ENCODE measurements around the gene OR4D2.

Gene OR4D2

DNA sequence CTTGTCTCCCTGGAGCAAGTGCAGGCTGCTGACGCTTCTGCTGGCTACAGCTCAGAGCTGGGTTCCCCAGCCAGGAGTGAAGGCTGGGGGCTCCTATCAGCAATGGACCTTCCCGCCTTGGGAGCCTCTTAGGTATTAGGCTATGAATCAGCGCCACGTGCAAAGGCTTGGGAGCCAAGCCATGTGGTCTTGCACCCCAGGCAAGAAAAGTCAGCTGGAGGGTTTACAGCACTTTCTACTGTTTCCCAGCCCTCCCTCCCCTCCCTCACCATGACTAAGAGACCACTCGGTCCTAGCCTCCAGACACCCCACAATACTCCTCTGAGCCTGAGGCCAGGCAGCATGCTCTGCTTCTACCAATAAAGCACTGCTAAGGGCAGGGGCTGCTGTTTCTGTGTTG is 38.0 kb downstream of the OR4D2 start:
- Histone ChIP-seq H3K27ac (no peak overlapping the region), H3K4me3 (ENCODE audit: low read depth, low read length) (no peak overlapping the region), H3K9me3 (ENCODE audit: severe bottlenecking) (no peaks in the 10 kb centered on the region), H3K36me3 (peaks cover 31% of the 10 kb centered on the region), H3K27me3 (ENCODE audit: insufficient read depth, low read depth, severe bottlenecking) (no peaks in the 10 kb centered on the region)
- no peak for DNase-seq
- TF ChIP-seq, protein P1, sequence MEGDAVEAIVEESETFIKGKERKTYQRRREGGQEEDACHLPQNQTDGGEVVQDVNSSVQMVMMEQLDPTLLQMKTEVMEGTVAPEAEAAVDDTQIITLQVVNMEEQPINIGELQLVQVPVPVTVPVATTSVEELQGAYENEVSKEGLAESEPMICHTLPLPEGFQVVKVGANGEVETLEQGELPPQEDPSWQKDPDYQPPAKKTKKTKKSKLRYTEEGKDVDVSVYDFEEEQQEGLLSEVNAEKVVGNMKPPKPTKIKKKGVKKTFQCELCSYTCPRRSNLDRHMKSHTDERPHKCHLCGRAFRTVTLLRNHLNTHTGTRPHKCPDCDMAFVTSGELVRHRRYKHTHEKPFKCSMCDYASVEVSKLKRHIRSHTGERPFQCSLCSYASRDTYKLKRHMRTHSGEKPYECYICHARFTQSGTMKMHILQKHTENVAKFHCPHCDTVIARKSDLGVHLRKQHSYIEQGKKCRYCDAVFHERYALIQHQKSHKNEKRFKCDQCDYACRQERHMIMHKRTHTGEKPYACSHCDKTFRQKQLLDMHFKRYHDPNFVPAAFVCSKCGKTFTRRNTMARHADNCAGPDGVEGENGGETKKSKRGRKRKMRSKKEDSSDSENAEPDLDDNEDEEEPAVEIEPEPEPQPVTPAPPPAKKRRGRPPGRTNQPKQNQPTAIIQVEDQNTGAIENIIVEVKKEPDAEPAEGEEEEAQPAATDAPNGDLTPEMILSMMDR (IDR thresholded peaks at IDR 0.05; ENCODE audit: low read depth, low read length) = no peak

DNA sequence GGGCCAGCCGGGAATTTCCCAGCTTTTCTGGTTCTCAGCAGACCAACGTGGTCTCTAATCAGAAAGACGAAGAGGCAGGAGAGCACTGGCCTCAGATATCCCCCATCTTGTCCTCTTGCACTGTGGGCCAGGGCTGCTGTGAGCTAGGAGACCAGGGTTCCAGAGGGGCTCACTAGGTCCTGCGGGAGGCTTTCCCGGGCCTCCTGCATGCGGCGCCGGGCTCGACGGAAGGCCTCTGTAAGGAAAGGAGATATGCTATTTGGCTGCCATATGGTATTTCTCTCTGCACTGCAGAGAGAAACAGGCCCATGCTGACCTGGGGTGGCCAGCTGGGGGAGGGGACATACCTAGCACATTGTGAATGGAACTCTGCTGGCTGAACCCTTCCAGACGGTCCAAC is 39.2 kb downstream of the OR4D2 start:
- H3K4me3 ChIP-seq (ENCODE audit: low read depth, low read length) = no peak overlapping the region
- H3K27ac ChIP-seq = peak overlapping the region; percentile 44
- no peaks in the 10 kb centered on the region for H3K27me3 ChIP-seq (ENCODE audit: insufficient read depth, low read depth, severe bottlenecking)
- peaks cover 43% of the 10 kb centered on the region for H3K36me3 ChIP-seq
- no peaks in the 10 kb centered on the region for H3K9me3 ChIP-seq (ENCODE audit: severe bottlenecking)
- TF ChIP-seq, protein P1 (IDR thresholded peaks at IDR 0.05; ENCODE audit: low read depth, low read length) = no peak
- DNase-seq = peak; percentile 59

GRCh38 chr17:58207451-58207850 is 40.7 kb downstream of the OR4D2 start:
- no peak for DNase-seq
- Histone ChIP-seq H3K27ac (no peak overlapping the region), H3K4me3 (ENCODE audit: low read depth, low read length) (no peak overlapping the region), H3K9me3 (ENCODE audit: severe bottlenecking) (no peaks in the 10 kb centered on the region), H3K36me3 (peaks cover 52% of the 10 kb centered on the region), H3K27me3 (ENCODE audit: insufficient read depth, low read depth, severe bottlenecking) (no peaks in the 10 kb centered on the region)
- TF ChIP-seq, protein P1 (IDR thresholded peaks at IDR 0.05; ENCODE audit: low read depth, low read length) = no peak

DNA sequence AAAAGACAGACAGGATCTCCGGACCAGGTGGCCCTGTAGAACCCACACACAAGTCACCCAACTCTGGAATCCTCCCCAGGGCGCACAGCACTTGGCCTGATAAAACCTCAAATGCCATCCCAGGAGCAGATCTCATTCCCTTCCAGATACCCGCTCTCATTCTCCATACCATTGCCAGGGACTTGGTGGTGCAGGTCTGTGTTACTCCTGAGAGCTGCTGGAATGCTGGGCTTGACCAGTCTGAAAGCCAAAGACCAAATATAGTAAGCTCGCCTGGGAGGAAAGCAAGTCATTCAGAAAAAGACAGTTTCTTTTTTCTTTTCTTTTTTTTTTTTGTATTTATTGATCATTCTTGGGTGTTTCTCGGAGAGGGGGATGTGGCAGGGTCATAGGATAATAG is 41.6 kb downstream of the OR4D2 start:
- Histone ChIP-seq H3K4me3 (ENCODE audit: low read depth, low read length) (no peak overlapping the region), H3K9me3 (ENCODE audit: severe bottlenecking) (no peaks in the 10 kb centered on the region), H3K27ac (no peak overlapping the region), H3K27me3 (ENCODE audit: insufficient read depth, low read depth, severe bottlenecking) (no peaks in the 10 kb centered on the region), H3K36me3 (peaks cover 61% of the 10 kb centered on the region)
- no peak for DNase-seq
- TF ChIP-seq, protein P1 (IDR thresholded peaks at IDR 0.05; ENCODE audit: low read depth, low read length) = no peak

DNA sequence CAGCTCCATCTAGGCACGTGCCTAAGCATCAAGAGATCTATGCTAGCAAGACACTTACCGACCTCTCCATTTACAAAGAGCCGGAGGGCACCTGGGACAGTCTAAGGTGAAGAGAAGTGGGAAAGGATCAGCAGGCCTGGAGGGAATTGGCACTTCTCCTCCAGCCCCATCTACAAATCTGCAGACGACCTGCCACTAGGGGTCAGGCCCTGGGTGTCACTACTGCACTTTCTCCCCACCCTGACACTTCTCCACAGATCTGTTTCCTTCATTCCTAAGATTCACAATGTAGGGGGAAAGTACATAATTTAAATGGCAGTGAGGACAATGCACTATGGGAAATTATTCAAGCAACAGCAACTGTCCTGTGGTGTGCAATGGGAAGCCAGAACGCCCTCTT is 44.1 kb downstream of the OR4D2 start:
- Histone ChIP-seq H3K27ac (no peak overlapping the region), H3K27me3 (ENCODE audit: insufficient read depth, low read depth, severe bottlenecking) (no peaks in the 10 kb centered on the region), H3K36me3 (peaks cover 77% of the 10 kb centered on the region), H3K9me3 (ENCODE audit: severe bottlenecking) (no peaks in the 10 kb centered on the region), H3K4me3 (ENCODE audit: low read depth, low read length) (no peak overlapping the region)
- no peak for DNase-seq
- TF ChIP-seq, protein P1 (IDR thresholded peaks at IDR 0.05; ENCODE audit: low read depth, low read length) = peak; percentile 77

DNA sequence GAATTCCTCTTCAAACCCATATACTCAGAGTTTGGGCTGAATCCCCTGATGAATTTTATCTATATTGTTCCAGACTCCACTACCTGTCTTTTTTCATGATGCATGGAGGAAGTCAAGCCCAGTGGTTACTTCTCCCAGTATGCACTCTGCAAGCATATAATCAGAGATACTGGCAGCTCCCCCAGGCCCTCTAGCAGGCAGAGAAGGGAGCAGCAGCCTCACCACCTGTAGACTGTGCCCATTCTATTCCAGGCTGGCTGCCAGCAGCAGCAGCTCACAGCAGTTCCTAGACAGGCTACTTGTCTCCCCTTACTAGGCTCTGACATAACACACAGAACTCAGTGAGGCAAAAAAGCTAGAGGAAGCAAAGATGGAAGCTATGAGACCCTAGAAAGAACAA is 48.9 kb downstream of the OR4D2 start:
- TF ChIP-seq, protein P1 (IDR thresholded peaks at IDR 0.05; ENCODE audit: low read depth, low read length) = peak; percentile 38; the same call in 1 of the 2 replicates
- Histone ChIP-seq H3K27ac (no peak overlapping the region), H3K36me3 (peaks cover 54% of the 10 kb centered on the region), H3K4me3 (ENCODE audit: low read depth, low read length) (no peak overlapping the region), H3K27me3 (ENCODE audit: insufficient read depth, low read depth, severe bottlenecking) (no peaks in the 10 kb centered on the region), H3K9me3 (ENCODE audit: severe bottlenecking) (no peaks in the 10 kb centered on the region)
- DNase-seq = peak; percentile 42

All from WERI-Rb-1 (cell line).